ENCODE measurements around the gene ANKS4B. TPM values are rescaled to one million over a fixed set of nuclear protein-coding genes. Genes with fewer than 3 reads are reported as not detected.
A peak's percentile ranks its signal among the peaks of the same experiment; 100 is the strongest.
"Not testable (repeated sequence)": the region's sequence is repeated elsewhere in the genome, so short reads cannot be mapped to it uniquely, and the experiment has no call there.

Gene ANKS4B
- total RNA-seq, 1 donor, result not detected

GRCh38 chr16:21190013-21190412 is 43.5 kb upstream of the ANKS4B start:
- H3K4me3 ChIP-seq (ENCODE audit: low read depth, low read length), result no peak overlapping the region
- no peak for TF ChIP-seq CTCF (IDR thresholded peaks at IDR 0.05; ENCODE audit: insufficient read depth, low read depth, low read length)
- no peak for DNase-seq (ENCODE audit: low read depth)

GRCh38 chr16:21190599-21190998 is 42.9 kb upstream of the ANKS4B start:
- TF ChIP-seq CTCF (IDR thresholded peaks at IDR 0.05; ENCODE audit: insufficient read depth, low read depth, low read length), result no peak
- peak; percentile 31 for DNase-seq (ENCODE audit: low read depth)

GRCh38 chr16:21192991-21193390 is 40.5 kb upstream of the ANKS4B start:
- no peak for DNase-seq (ENCODE audit: low read depth)
- TF ChIP-seq CTCF (IDR thresholded peaks at IDR 0.05; ENCODE audit: insufficient read depth, low read depth, low read length), result no peak
- no peak overlapping the region for H3K4me3 ChIP-seq (ENCODE audit: low read depth, low read length)

More at GRCh38 chr16:21190599-21190998, 42.9 kb upstream of the ANKS4B start:
- H3K4me3 ChIP-seq (ENCODE audit: low read depth, low read length), result no peak overlapping the region

- TF ChIP-seq CTCF (IDR thresholded peaks at IDR 0.05; ENCODE audit: insufficient read depth, low read depth, low read length), result no peak
- no peak overlapping the region for H3K4me3 ChIP-seq (ENCODE audit: low read depth, low read length)
- DNase-seq (ENCODE audit: low read depth), result peak; percentile 3
Measured at GRCh38 chr16:21194771-21195301, 38.7 kb upstream of the ANKS4B start.

GRCh38 chr16:21195330-21195729 is 38.2 kb upstream of the ANKS4B start:
- not testable (repeated sequence) for H3K4me3 ChIP-seq (ENCODE audit: low read depth, low read length); DNase-seq (ENCODE audit: low read depth)

- H3K4me3 ChIP-seq (ENCODE audit: low read depth, low read length), result no peak overlapping the region
- DNase-seq (ENCODE audit: low read depth), result no peak
- no peak for TF ChIP-seq CTCF (IDR thresholded peaks at IDR 0.05; ENCODE audit: insufficient read depth, low read depth, low read length)
Measured at GRCh38 chr16:21197112-21197511, 36.4 kb upstream of the ANKS4B start.

- TF ChIP-seq CTCF (IDR thresholded peaks at IDR 0.05; ENCODE audit: insufficient read depth, low read depth, low read length), result no peak
- DNase-seq (ENCODE audit: low read depth), result no peak
- H3K4me3 ChIP-seq (ENCODE audit: low read depth, low read length), result no peak overlapping the region
Measured at GRCh38 chr16:21197621-21198020, 35.9 kb upstream of the ANKS4B start.
